SK-N-MC (cell line): ENCODE measurements around the gene GSK3A.

Source experiments
- EZH2 ChIP-seq: fragments of 200-600 bp; sonication (generic); IDR thresholded peaks from one replicate; pipeline ENCODE4 v1.6.1; 2017; ENCODE audit warnings: antibody characterized with exemption
- FOXP2 ChIP-seq: optimal IDR thresholded peaks from 2 replicates; pipeline ENCODE3; 2011; ENCODE audit warnings: mild to moderate bottlenecking, moderate library complexity; ENCODE audit not compliant: insufficient read depth; ENCODE audit errors: extremely low read length, control extremely low read depth
- POLR2AphosphoS5 ChIP-seq: IDR thresholded peaks from 2 replicates; pipeline ENCODE4 v1.6.1; 2012; ENCODE audit warnings: mild to moderate bottlenecking, low read depth, low read length, borderline replicate concordance

- TF ChIP-seq POLR2AphosphoS5 (no peak), EZH2 (no peak), FOXP2 (no peak)
These were observed 42.2 kb downstream of the GSK3A start for GRCh38 chr19:42200116-42200715.
